GM21786 (cell line): ENCODE measurements around the gene WASHC2A.
"Not testable (repeated sequence)": the region's sequence is repeated elsewhere in the genome, so short reads cannot be mapped to it uniquely, and the experiment has no call there.

ENCODE experiments used
- ATAC-seq: cut with Tn5 transposase; IDR thresholded peaks from one replicate; pipeline ENCODE4 v1.9.1; 2021; ENCODE audit not compliant: unreplicated experiment

WASHC2A gene

GRCh38 chr10:50067546-50068351 is at the start of gene WASHC2A:
Gene WASHC2A, plus strand, starts transcription at chr10:50067954. Its CDS starts 52 bp downstream, at chr10:50068006.
- peak; percentile 96 for ATAC-seq

- not testable (repeated sequence) for ATAC-seq
Observed at GRCh38 chr10:50019279-50019678, 48.5 kb upstream of the WASHC2A start.

- not testable (repeated sequence) for ATAC-seq
Observed at GRCh38 chr10:50020451-50021024, 47.2 kb upstream of the WASHC2A start.

- no peak for ATAC-seq
Observed at GRCh38 chr10:50021646-50022045, 46.1 kb upstream of the WASHC2A start.

GRCh38 chr10:50024716-50025383 is 42.9 kb upstream of the WASHC2A start:
- ATAC-seq, result not testable (repeated sequence)

- no peak for ATAC-seq
Observed at GRCh38 chr10:50025627-50026026, 42.1 kb upstream of the WASHC2A start.

- ATAC-seq, result no peak
Observed at GRCh38 chr10:50027195-50027594, 40.6 kb upstream of the WASHC2A start.

GRCh38 chr10:50033481-50033880 is 34.3 kb upstream of the WASHC2A start:
- ATAC-seq, result no peak

- not testable (repeated sequence) for ATAC-seq
Observed at GRCh38 chr10:50035337-50035736, 32.4 kb upstream of the WASHC2A start.

GRCh38 chr10:50044941-50045664 is 22.7 kb upstream of the WASHC2A start:
- ATAC-seq, result no peak

- not testable (repeated sequence) for ATAC-seq
Observed at GRCh38 chr10:50046457-50046856, 21.3 kb upstream of the WASHC2A start.

- not testable (repeated sequence) for ATAC-seq
Observed at GRCh38 chr10:50047594-50047993, 20.2 kb upstream of the WASHC2A start.

- not testable (repeated sequence) for ATAC-seq
Observed at GRCh38 chr10:50051995-50052660, 15.6 kb upstream of the WASHC2A start.

- ATAC-seq, result not testable (repeated sequence)
Observed at GRCh38 chr10:50052778-50053376, 14.9 kb upstream of the WASHC2A start.

- not testable (repeated sequence) for ATAC-seq
Observed at GRCh38 chr10:50055494-50056292, 12.1 kb upstream of the WASHC2A start.

- not testable (repeated sequence) for ATAC-seq
Observed at GRCh38 chr10:50056654-50057053, 11.1 kb upstream of the WASHC2A start.

- ATAC-seq, result not testable (repeated sequence)
Observed at GRCh38 chr10:50058727-50059126, 9.0 kb upstream of the WASHC2A start.

GRCh38 chr10:50059946-50060345 is 7.8 kb upstream of the WASHC2A start:
- not testable (repeated sequence) for ATAC-seq

GRCh38 chr10:50061548-50061947 is 6.2 kb upstream of the WASHC2A start:
- ATAC-seq, result not testable (repeated sequence)
